Measurements from ENCODE around the gene EYA2.

DNA sequence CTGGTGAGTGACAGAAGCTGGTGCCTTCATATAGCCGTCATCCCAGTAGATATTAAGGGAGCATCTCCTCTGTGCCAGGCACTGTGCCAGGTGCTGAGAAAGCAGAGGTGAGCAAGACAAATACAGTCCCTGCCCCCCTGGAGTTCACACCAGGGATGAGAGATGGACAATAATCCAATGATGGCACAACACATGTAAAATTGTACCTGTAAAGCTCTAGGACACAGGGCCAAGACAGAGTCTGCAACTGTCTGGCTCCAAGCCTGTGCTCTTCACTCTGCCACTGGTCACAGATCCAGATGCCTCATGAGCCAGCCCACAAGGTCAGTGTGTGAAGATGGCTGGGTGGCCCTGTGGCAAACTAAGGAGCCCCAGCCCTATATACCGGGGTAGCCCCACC is 133.8 kb downstream of the EYA2 start:
- TF ChIP-seq, protein P1, sequence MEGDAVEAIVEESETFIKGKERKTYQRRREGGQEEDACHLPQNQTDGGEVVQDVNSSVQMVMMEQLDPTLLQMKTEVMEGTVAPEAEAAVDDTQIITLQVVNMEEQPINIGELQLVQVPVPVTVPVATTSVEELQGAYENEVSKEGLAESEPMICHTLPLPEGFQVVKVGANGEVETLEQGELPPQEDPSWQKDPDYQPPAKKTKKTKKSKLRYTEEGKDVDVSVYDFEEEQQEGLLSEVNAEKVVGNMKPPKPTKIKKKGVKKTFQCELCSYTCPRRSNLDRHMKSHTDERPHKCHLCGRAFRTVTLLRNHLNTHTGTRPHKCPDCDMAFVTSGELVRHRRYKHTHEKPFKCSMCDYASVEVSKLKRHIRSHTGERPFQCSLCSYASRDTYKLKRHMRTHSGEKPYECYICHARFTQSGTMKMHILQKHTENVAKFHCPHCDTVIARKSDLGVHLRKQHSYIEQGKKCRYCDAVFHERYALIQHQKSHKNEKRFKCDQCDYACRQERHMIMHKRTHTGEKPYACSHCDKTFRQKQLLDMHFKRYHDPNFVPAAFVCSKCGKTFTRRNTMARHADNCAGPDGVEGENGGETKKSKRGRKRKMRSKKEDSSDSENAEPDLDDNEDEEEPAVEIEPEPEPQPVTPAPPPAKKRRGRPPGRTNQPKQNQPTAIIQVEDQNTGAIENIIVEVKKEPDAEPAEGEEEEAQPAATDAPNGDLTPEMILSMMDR (IDR thresholded peaks at IDR 0.05) = no peak
- TF ChIP-seq POLR2AphosphoS5 (IDR thresholded peaks at IDR 0.05) (no peak), POLR2A (IDR thresholded peaks at IDR 0.05) (no peak), EP300 (IDR thresholded peaks at IDR 0.05) (no peak)

Data from gastroesophageal sphincter (tissue), 3 donors.